SK-N-SH (cell line): ENCODE results near the gene PCDHA11. TPM values are rescaled to one million over a fixed set of nuclear protein-coding genes. Genes with fewer than 3 reads are reported as not detected.

ENCODE experiments used
- CTCF ChIA-PET: fragments of 300-600, 350-600 bp; formaldehyde crosslinking; extraction: SDS; loops from one replicate; lab custom pipeline; 2021; lab: Yijun Ruan, JAX
- POLR2A ChIA-PET: fragments of 350-600 bp; sonication (Branson Sonifier 250); formaldehyde crosslinking; extraction: SDS; loops from one replicate; lab custom pipeline; 2020; ENCODE audit warnings: antibody characterized with exemption, inconsistent platforms; lab: Yijun Ruan, JAX
- DNase-seq: peaks from one replicate; pipeline ENCODE4 v3.0.0; 2012
- H2AFZ ChIP-seq: fragments of 200-600 bp; sonication (generic); 2 replicates; pipeline ENCODE4 v1.8.1; 2016; ENCODE audit warnings: antibody characterized with exemption, mild to moderate bottlenecking, low read depth
- H3F3A ChIP-seq: fragments of 200-600 bp; sonication (generic); replicated peaks from 2 replicates; pipeline ENCODE3; 2016; ENCODE audit warnings: antibody characterized with exemption, mild to moderate bottlenecking; ENCODE audit not compliant: insufficient read depth
- H3K27ac ChIP-seq, 2 experiments: fragments of 200-500 bp in 1 of 2; fragments of 200-600 bp in 1 of 2; sonication (Bioruptor generic) in 1 of 2; sonication (generic), shearing (Covaris generic) in 1 of 2; 2 replicates each; pipeline versions ENCODE4 v1.5.1 to v1.6.1; 2014 to 2016; ENCODE audit warnings: low read depth in 2 of 2, inconsistent platforms in 1 of 2, low read length in 1 of 2, mild to moderate bottlenecking in 1 of 2, mixed read lengths in 1 of 2
- H3K27me3 ChIP-seq: fragments of 200-600 bp; sonication (generic), shearing (Covaris generic); 2 replicates; pipeline ENCODE4 v1.6.1; 2016; ENCODE audit warnings: mixed run types; ENCODE audit not compliant: insufficient read depth
- H3K36me3 ChIP-seq, 2 experiments: fragments of 200-500 bp in 1 of 2; fragments of 200-600 bp in 1 of 2; sonication (Bioruptor generic) in 1 of 2; sonication (generic) in 1 of 2; replicated peaks in 1 of 2; 2 replicates each; pipeline versions ENCODE3 to v1.5.1; 2014 to 2016; ENCODE audit warnings: low read length in 1 of 2, mild to moderate bottlenecking in 1 of 2; ENCODE audit not compliant: insufficient read depth in 2 of 2, control insufficient read depth in 1 of 2
- H3K4me1 ChIP-seq, 2 experiments: fragments of 200-500 bp in 1 of 2; fragments of 200-600 bp in 1 of 2; sonication (Bioruptor generic) in 1 of 2; sonication (generic), shearing (Covaris generic) in 1 of 2; 2 replicates each; pipeline versions ENCODE4 v1.5.1 to v1.6.1; 2014 to 2016; ENCODE audit warnings: low read depth in 1 of 2, low read length in 1 of 2, mixed run types in 1 of 2; ENCODE audit not compliant: insufficient read depth in 2 of 2, control insufficient read depth in 1 of 2
- H3K4me2 ChIP-seq: fragments of 200-600 bp; sonication (generic), shearing (Covaris generic); 2 replicates; pipeline ENCODE4 v1.6.1; 2017; ENCODE audit warnings: mixed run types
- H3K4me3 ChIP-seq, 2 experiments: fragments of 200-500 bp in 1 of 2; fragments of 200-600 bp in 1 of 2; sonication (Bioruptor generic) in 1 of 2; sonication (generic), shearing (Covaris generic) in 1 of 2; 2 replicates each; pipeline versions ENCODE4 v1.5.1 to v1.8.1; 2014 to 2016; ENCODE audit warnings: low read depth in 2 of 2, inconsistent platforms in 1 of 2, low read length in 1 of 2, mild to moderate bottlenecking in 1 of 2, mixed read lengths in 1 of 2, moderate library complexity in 1 of 2
- H3K79me2 ChIP-seq: fragments of 200-600 bp; sonication (generic); 2 replicates; pipeline ENCODE4 v1.8.1; 2017; ENCODE audit warnings: mild to moderate bottlenecking; ENCODE audit not compliant: insufficient read depth
- H3K9ac ChIP-seq: fragments of 200-600 bp; sonication (generic); 2 replicates; pipeline ENCODE4 v1.6.1; 2017; ENCODE audit warnings: mixed run types
- H3K9me2 ChIP-seq: fragments of 200-600 bp; sonication (generic); 2 replicates; pipeline ENCODE4 v1.6.1; 2017; ENCODE audit warnings: mixed run types
- H3K9me3 ChIP-seq: fragments of 200-600 bp; sonication (generic); 2 replicates; pipeline ENCODE4 v1.6.1; 2017; ENCODE audit warnings: mixed run types, mild to moderate bottlenecking, moderate library complexity
- H4K20me1 ChIP-seq: fragments of 200-600 bp; sonication (generic); 2 replicates; pipeline ENCODE4 v1.6.1; 2017; ENCODE audit warnings: mild to moderate bottlenecking, mixed run types; ENCODE audit not compliant: insufficient read depth
- CHD2 ChIP-seq: fragments of 150-350 bp; IDR thresholded peaks from 2 replicates; pipeline ENCODE4 v1.6.1; 2018; ENCODE audit warnings: low read length; ENCODE audit not compliant: partially characterized antibody
- ELF1 ChIP-seq: IDR thresholded peaks from 2 replicates; pipeline ENCODE4 v1.4.0; 2012
- FOXM1 ChIP-seq: IDR thresholded peaks from 2 replicates; pipeline ENCODE4 v1.4.0; 2012; ENCODE audit warnings: low read depth, mild to moderate bottlenecking
- GATA2 ChIP-seq: sonication (generic); formaldehyde crosslinking; IDR thresholded peaks from 2 replicates; pipeline ENCODE4 v1.5.0; 2020; ENCODE audit warnings: mild to moderate bottlenecking, missing genetic modification reagents
- JUND ChIP-seq: IDR thresholded peaks from 2 replicates; pipeline ENCODE4 v1.4.0; 2012
- MEF2A ChIP-seq: IDR thresholded peaks from 2 replicates; pipeline ENCODE4 v1.4.0; 2012; ENCODE audit warnings: low read depth, borderline replicate concordance
- NRF1 ChIP-seq: IDR thresholded peaks from 2 replicates; pipeline ENCODE4 v1.6.1; 2012; ENCODE audit warnings: low read depth, mild to moderate bottlenecking, low read length
- PBX3 ChIP-seq: IDR thresholded peaks from 2 replicates; pipeline ENCODE4; 2012
- RCOR1 ChIP-seq: fragments of 150-350 bp; IDR thresholded peaks from 2 replicates; pipeline ENCODE4 v1.6.1; 2017; ENCODE audit warnings: antibody characterized with exemption, low read length
- RFX5 ChIP-seq: IDR thresholded peaks from 2 replicates; pipeline ENCODE4 v1.6.1; 2012; ENCODE audit warnings: mild to moderate bottlenecking, improper control_type of control experiment, low read length
- RXRA ChIP-seq: IDR thresholded peaks from 2 replicates; pipeline ENCODE4 v1.4.0; 2012; ENCODE audit warnings: low read depth, mild to moderate bottlenecking, borderline replicate concordance
- SIN3A ChIP-seq: IDR thresholded peaks from 2 replicates; pipeline ENCODE4 v1.6.1; 2012; ENCODE audit warnings: low read depth, mild to moderate bottlenecking, low read length, moderate library complexity, borderline replicate concordance
- TAF1 ChIP-seq: IDR thresholded peaks from 2 replicates; pipeline ENCODE4 v1.6.1; 2012; ENCODE audit warnings: low read depth, mild to moderate bottlenecking, low read length, moderate library complexity, borderline replicate concordance
- TCF12 ChIP-seq: IDR thresholded peaks from 2 replicates; pipeline ENCODE4 v1.4.0; 2012
- WGBS: methylation state at CpG from one replicate; pipeline ENCODE4 v1.1.6; 2017; ENCODE audit warnings: low lambda C conversion rate; 5-methylcytosine and 5-hydroxymethylcytosine counted together
- polyA plus RNA-seq, 3 experiments: library from polyadenylated mRNA; depleted of rRNA; stranded (reverse); fragments of >200 nt; gene quantifications; 2 replicates each; pipeline ENCODE4 v1.2.3, GENCODE V29; 2012
- TF ChIP-seq, protein P1 (sequence below): fragments of 150-350 bp; IDR thresholded peaks from 2 replicates; pipeline ENCODE4 v1.6.1; 2016; ENCODE audit warnings: mild to moderate bottlenecking, low read depth, low read length
- TF ChIP-seq, protein P2 (sequence below): fragments of 200-600 bp; sonication (generic); IDR thresholded peaks from 2 replicates; pipeline ENCODE4 v1.6.1; 2017; ENCODE audit warnings: antibody characterized with exemption, mild to moderate bottlenecking, moderate library complexity
- TF ChIP-seq, protein P3 (sequence below): IDR thresholded peaks from 2 replicates; pipeline ENCODE4 v1.6.1; 2012; ENCODE audit warnings: mild to moderate bottlenecking, low read depth, low read length, moderate library complexity

PCDHA11 gene
- polyA plus RNA-seq, 1 of the 3 experiments (the other 2 are of a cell fraction), result not detected

DNA sequence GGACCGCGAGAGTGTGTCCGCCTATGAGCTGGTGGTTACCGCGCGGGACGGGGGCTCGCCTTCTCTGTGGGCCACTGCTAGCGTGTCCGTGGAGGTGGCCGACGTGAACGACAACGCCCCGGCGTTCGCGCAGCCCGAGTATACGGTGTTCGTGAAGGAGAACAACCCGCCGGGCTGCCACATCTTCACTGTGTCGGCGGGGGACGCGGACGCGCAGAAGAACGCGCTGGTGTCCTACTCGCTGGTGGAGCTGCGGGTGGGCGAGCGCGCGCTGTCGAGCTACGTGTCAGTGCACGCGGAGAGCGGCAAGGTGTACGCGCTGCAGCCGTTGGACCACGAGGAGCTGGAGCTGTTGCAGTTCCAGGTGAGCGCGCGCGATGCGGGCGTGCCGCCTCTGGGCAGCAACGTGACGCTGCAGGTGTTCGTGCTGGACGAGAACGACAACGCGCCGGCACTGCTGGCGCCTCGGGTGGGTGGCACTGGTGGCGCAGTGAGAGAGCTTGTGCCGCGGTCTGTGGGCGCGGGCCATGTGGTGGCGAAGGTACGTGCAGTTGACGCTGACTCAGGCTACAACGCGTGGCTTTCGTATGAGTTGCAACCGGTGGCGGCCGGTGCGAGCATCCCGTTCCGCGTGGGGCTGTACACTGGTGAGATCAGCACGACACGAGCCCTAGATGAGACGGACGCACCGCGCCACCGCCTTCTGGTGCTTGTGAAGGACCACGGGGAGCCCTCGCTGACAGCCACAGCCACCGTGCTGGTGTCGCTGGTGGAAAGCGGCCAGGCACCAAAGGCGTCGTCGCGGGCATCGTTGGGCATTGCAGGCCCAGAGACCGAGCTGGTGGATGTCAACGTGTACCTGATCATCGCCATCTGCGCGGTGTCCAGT is 32.9 kb upstream of the PCDHA11 start:
- POLR2A ChIA-PET, result no interaction called here
- no peaks in the 10 kb centered on the region for H3K9me3 ChIP-seq
- no peaks in the 10 kb centered on the region for H3K27me3 ChIP-seq
- no peaks in the 10 kb centered on the region for H3F3A ChIP-seq
- no peak overlapping the region for H3K4me3 ChIP-seq
- H3K4me1 ChIP-seq, result no peaks in the 10 kb centered on the region
- no peaks in the 10 kb centered on the region for H3K9me2 ChIP-seq
- H3K9ac ChIP-seq, result no peak overlapping the region
- no peak overlapping the region for H2AFZ ChIP-seq
- TF ChIP-seq RCOR1 (no peak), PBX3 (no peak), FOXM1 (no peak), SIN3A (no peak), GATA2 (CRISPR knock-in tag) (no peak), NRF1 (no peak), CHD2 (no peak), TCF12 (no peak), RFX5 (no peak), RXRA (no peak), ELF1 (no peak), MEF2A (no peak), TAF1 (no peak), JUND (no peak)
- TF ChIP-seq, protein P1, sequence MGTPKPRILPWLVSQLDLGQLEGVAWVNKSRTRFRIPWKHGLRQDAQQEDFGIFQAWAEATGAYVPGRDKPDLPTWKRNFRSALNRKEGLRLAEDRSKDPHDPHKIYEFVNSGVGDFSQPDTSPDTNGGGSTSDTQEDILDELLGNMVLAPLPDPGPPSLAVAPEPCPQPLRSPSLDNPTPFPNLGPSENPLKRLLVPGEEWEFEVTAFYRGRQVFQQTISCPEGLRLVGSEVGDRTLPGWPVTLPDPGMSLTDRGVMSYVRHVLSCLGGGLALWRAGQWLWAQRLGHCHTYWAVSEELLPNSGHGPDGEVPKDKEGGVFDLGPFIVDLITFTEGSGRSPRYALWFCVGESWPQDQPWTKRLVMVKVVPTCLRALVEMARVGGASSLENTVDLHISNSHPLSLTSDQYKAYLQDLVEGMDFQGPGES, result no peak
- TF ChIP-seq, protein P2, sequence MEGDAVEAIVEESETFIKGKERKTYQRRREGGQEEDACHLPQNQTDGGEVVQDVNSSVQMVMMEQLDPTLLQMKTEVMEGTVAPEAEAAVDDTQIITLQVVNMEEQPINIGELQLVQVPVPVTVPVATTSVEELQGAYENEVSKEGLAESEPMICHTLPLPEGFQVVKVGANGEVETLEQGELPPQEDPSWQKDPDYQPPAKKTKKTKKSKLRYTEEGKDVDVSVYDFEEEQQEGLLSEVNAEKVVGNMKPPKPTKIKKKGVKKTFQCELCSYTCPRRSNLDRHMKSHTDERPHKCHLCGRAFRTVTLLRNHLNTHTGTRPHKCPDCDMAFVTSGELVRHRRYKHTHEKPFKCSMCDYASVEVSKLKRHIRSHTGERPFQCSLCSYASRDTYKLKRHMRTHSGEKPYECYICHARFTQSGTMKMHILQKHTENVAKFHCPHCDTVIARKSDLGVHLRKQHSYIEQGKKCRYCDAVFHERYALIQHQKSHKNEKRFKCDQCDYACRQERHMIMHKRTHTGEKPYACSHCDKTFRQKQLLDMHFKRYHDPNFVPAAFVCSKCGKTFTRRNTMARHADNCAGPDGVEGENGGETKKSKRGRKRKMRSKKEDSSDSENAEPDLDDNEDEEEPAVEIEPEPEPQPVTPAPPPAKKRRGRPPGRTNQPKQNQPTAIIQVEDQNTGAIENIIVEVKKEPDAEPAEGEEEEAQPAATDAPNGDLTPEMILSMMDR, result no peak
- TF ChIP-seq, protein P3, sequence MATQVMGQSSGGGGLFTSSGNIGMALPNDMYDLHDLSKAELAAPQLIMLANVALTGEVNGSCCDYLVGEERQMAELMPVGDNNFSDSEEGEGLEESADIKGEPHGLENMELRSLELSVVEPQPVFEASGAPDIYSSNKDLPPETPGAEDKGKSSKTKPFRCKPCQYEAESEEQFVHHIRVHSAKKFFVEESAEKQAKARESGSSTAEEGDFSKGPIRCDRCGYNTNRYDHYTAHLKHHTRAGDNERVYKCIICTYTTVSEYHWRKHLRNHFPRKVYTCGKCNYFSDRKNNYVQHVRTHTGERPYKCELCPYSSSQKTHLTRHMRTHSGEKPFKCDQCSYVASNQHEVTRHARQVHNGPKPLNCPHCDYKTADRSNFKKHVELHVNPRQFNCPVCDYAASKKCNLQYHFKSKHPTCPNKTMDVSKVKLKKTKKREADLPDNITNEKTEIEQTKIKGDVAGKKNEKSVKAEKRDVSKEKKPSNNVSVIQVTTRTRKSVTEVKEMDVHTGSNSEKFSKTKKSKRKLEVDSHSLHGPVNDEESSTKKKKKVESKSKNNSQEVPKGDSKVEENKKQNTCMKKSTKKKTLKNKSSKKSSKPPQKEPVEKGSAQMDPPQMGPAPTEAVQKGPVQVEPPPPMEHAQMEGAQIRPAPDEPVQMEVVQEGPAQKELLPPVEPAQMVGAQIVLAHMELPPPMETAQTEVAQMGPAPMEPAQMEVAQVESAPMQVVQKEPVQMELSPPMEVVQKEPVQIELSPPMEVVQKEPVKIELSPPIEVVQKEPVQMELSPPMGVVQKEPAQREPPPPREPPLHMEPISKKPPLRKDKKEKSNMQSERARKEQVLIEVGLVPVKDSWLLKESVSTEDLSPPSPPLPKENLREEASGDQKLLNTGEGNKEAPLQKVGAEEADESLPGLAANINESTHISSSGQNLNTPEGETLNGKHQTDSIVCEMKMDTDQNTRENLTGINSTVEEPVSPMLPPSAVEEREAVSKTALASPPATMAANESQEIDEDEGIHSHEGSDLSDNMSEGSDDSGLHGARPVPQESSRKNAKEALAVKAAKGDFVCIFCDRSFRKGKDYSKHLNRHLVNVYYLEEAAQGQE, result no peak
- H3K36me3 ChIP-seq, result no peaks in the 10 kb centered on the region
- 90% methylated on average over 95 of the region's 103 CpGs for WGBS
- no peaks in the 10 kb centered on the region for H4K20me1 ChIP-seq
- no peak overlapping the region for H3K27ac ChIP-seq
- CTCF ChIA-PET, result interaction anchor here (0.8 kb wide), 1 partner anchor 205 kb away, joined by 5 read pairs; no protein-coding TSS in a partner anchor
- no peak overlapping the region for H3K4me2 ChIP-seq
- no peak for DNase-seq
- H3K79me2 ChIP-seq, result no peaks in the 10 kb centered on the region
